ENCODE data around the gene ZNF526. TPM values are rescaled to one million over a fixed set of nuclear protein-coding genes. Genes with fewer than 3 reads are reported as not detected.
A peak's percentile ranks its signal among the peaks of the same experiment; 100 is the strongest.

ZNF526 gene
- total RNA-seq, 1 donor from 2014 or later, result 6.1 TPM

- H3K4me1 ChIP-seq, result peaks cover 53% of the 10 kb centered on the region
- H3K9me3 ChIP-seq, result no peaks in the 10 kb centered on the region
- no peak overlapping the region for H3K4me3 ChIP-seq
These were observed 17.7 kb upstream of the ZNF526 start for GRCh38 chr19:42202290-42202880.

GRCh38 chr19:42203700-42204099 is 16.4 kb upstream of the ZNF526 start:
- intact Hi-C loops (cut with DNase I), result no loop called here
- Histone ChIP-seq H3K4me3 (no peak overlapping the region), H3K27ac (no peak overlapping the region), H3K4me1 (peaks cover 60% of the 10 kb centered on the region), H3K36me3 (peaks cover 0 to 78% of the 10 kb centered on the region in 2 donors), H3K9me3 (no peaks in the 10 kb centered on the region), H3K27me3 (no peaks in the 10 kb centered on the region)
- TF ChIP-seq POLR2A (IDR thresholded peaks at IDR 0.05), result no peak
- TF ChIP-seq CTCF (IDR thresholded peaks at IDR 0.05), result no peak
- TF ChIP-seq POLR2AphosphoS5 (IDR thresholded peaks at IDR 0.05; ENCODE audit: insufficient read depth in 1 of 2, low read depth in 1 of 2), result no peak
- no peak for DNase-seq (ENCODE audit: extremely low spot score in 2 of 2)

More at GRCh38 chr19:42202290-42202880, 17.7 kb upstream of the ZNF526 start:
- peaks cover 0 to 79% of the 10 kb centered on the region in 2 donors for H3K36me3 ChIP-seq
- no peak for DNase-seq (ENCODE audit: extremely low spot score in 2 of 2)
- intact Hi-C loops (cut with DNase I), result no loop called here
- H3K27ac ChIP-seq, result no peak overlapping the region
- TF ChIP-seq CTCF (IDR thresholded peaks at IDR 0.05) (no peak), POLR2AphosphoS5 (IDR thresholded peaks at IDR 0.05; ENCODE audit: insufficient read depth in 1 of 2, low read depth in 1 of 2) (no peak), POLR2A (IDR thresholded peaks at IDR 0.05) (no peak)
- no peaks in the 10 kb centered on the region for H3K27me3 ChIP-seq

GRCh38 chr19:42204664-42205063 is 15.4 kb upstream of the ZNF526 start:
- TF ChIP-seq CTCF (IDR thresholded peaks at IDR 0.05) (no peak), POLR2AphosphoS5 (IDR thresholded peaks at IDR 0.05; ENCODE audit: insufficient read depth in 1 of 2, low read depth in 1 of 2) (no peak), POLR2A (IDR thresholded peaks at IDR 0.05) (no peak)
- no peak overlapping the region for H3K27ac ChIP-seq
- no peak overlapping the region for H3K4me3 ChIP-seq
- H3K9me3 ChIP-seq, result no peaks in the 10 kb centered on the region
- H3K4me1 ChIP-seq, result peaks cover 52% of the 10 kb centered on the region
- H3K27me3 ChIP-seq, result no peaks in the 10 kb centered on the region
- peaks cover 0 to 79% of the 10 kb centered on the region in 2 donors for H3K36me3 ChIP-seq
- no peak for DNase-seq (ENCODE audit: extremely low spot score in 2 of 2)
- intact Hi-C loops (cut with DNase I), result no loop called here

- H3K27ac ChIP-seq, result peak overlapping the region; percentile 44
- no peaks in the 10 kb centered on the region for H3K9me3 ChIP-seq
- DNase-seq (ENCODE audit: extremely low spot score in 2 of 2), result no peak
- H3K4me3 ChIP-seq, result no peak overlapping the region
- peaks cover 0 to 80% of the 10 kb centered on the region in 2 donors for H3K36me3 ChIP-seq
- no peaks in the 10 kb centered on the region for H3K27me3 ChIP-seq
- H3K4me1 ChIP-seq, result peaks cover 28% of the 10 kb centered on the region
- intact Hi-C loops (cut with DNase I), result no loop called here
- TF ChIP-seq CTCF (IDR thresholded peaks at IDR 0.05) (no peak), POLR2AphosphoS5 (IDR thresholded peaks at IDR 0.05; ENCODE audit: insufficient read depth in 1 of 2, low read depth in 1 of 2) (peak in 1 of 2 donors; percentile 9), POLR2A (IDR thresholded peaks at IDR 0.05) (no peak)
These were observed 13.0 kb upstream of the ZNF526 start for GRCh38 chr19:42206871-42207755.

All from vagina (tissue), 2 donors.